Stimulated activated CD4-positive, alpha-beta T cell treated with anti-CD3 and anti-CD28 coated beads, Interleukin-12 subunit alpha, Interleukin-12 subunit beta, amount 100 ng/mL, for 48 hours (primary cell): ENCODE measurements around the gene SLC6A17.
A peak's percentile ranks its signal among the peaks of the same experiment; 100 is the strongest.

Experiments
- DNase-seq, 3 donors: peaks; one replicate each; pipeline ENCODE4 v3.0.0-alpha.2; 2020; ENCODE audit warnings: low read depth in 2 of 3, low spot score in 1 of 3

The SLC6A17 gene

GRCh38 chr1:110173466-110174105 is 23.3 kb downstream of the SLC6A17 start:
- DNase-seq = no peak

GRCh38 chr1:110174961-110175360 is 24.7 kb downstream of the SLC6A17 start:
- no peak for DNase-seq

- DNase-seq = no peak
These were observed 26.1 kb downstream of the SLC6A17 start for GRCh38 chr1:110176299-110176956.

GRCh38 chr1:110177775-110178174 is 27.5 kb downstream of the SLC6A17 start:
- DNase-seq = no peak

GRCh38 chr1:110183642-110184167 is 33.4 kb downstream of the SLC6A17 start:
- no peak for DNase-seq

GRCh38 chr1:110184446-110184845 is 34.2 kb downstream of the SLC6A17 start:
- DNase-seq = no peak

GRCh38 chr1:110185181-110185580 is 34.9 kb downstream of the SLC6A17 start:
- DNase-seq = no peak

GRCh38 chr1:110186558-110186957 is 36.3 kb downstream of the SLC6A17 start:
- no peak for DNase-seq

GRCh38 chr1:110187139-110187890 is 37.0 kb downstream of the SLC6A17 start:
- DNase-seq = no peak

- no peak for DNase-seq
These were observed 37.8 kb downstream of the SLC6A17 start for GRCh38 chr1:110188035-110188618.

- no peak for DNase-seq
These were observed 38.9 kb downstream of the SLC6A17 start for GRCh38 chr1:110189181-110189580.

- DNase-seq = no peak
These were observed 40.1 kb downstream of the SLC6A17 start for GRCh38 chr1:110190282-110190929.

GRCh38 chr1:110192541-110192940 is 42.2 kb downstream of the SLC6A17 start:
- DNase-seq = no peak

GRCh38 chr1:110195196-110195595 is 44.9 kb downstream of the SLC6A17 start:
- no peak for DNase-seq

- DNase-seq = peak in 2 of 3 donors; percentile 25 to 63
These were observed 46.8 kb downstream of the SLC6A17 start for GRCh38 chr1:110196917-110197765.

GRCh38 chr1:110197905-110198629 is 47.8 kb downstream of the SLC6A17 start:
- DNase-seq = no peak

- DNase-seq = no peak
These were observed 48.5 kb downstream of the SLC6A17 start for GRCh38 chr1:110198746-110199145.

GRCh38 chr1:110200190-110200589 is 49.9 kb downstream of the SLC6A17 start:
- DNase-seq = no peak

- no peak for DNase-seq
These were observed 50.4 kb downstream of the SLC6A17 start for GRCh38 chr1:110200666-110201065.
